ENCODE measurements around the gene ZSWIM1.

DNA sequence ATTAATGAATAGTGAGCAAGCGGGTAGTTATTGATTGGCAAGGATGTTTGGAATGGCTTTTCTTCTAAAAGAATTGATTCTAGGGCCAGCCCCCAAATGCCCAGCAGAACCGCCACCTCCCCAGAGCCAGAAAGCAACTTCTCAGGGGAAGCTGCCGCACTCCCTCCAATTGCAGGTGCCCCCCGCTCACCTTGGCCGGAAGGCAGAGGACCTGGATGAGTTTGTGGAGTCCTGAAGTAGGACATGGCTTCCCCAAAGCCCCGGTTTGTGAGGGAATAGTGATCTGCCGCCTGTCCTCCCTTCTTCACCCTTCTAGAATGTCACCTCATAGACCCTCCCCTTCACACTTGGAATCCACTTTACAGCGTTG is 6.3 kb downstream of the ZSWIM1 start, which contains the start of gene SPATA25:
- TF ChIP-seq POLR2A (IDR thresholded peaks at IDR 0.05): no peak
- TF ChIP-seq, protein P1, sequence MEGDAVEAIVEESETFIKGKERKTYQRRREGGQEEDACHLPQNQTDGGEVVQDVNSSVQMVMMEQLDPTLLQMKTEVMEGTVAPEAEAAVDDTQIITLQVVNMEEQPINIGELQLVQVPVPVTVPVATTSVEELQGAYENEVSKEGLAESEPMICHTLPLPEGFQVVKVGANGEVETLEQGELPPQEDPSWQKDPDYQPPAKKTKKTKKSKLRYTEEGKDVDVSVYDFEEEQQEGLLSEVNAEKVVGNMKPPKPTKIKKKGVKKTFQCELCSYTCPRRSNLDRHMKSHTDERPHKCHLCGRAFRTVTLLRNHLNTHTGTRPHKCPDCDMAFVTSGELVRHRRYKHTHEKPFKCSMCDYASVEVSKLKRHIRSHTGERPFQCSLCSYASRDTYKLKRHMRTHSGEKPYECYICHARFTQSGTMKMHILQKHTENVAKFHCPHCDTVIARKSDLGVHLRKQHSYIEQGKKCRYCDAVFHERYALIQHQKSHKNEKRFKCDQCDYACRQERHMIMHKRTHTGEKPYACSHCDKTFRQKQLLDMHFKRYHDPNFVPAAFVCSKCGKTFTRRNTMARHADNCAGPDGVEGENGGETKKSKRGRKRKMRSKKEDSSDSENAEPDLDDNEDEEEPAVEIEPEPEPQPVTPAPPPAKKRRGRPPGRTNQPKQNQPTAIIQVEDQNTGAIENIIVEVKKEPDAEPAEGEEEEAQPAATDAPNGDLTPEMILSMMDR (IDR thresholded peaks at IDR 0.05): no peak
